A673 (cell line): ENCODE measurements around the gene DNAI2.

Source experiments
- EZH2 ChIP-seq: fragments of 200-600 bp; sonication (generic); IDR thresholded peaks from 2 replicates; pipeline ENCODE4 v1.6.1; 2017; ENCODE audit warnings: borderline replicate concordance, low read depth, mild to moderate bottlenecking, mixed read lengths, antibody characterized with exemption, low read length; ENCODE audit not compliant: poor library complexity, severe bottlenecking
- TF ChIP-seq, protein P1 (sequence below): fragments of 300-800, 200-600 bp; sonication (generic); conservative IDR thresholded peaks from 2 replicates; pipeline ENCODE4 v1.5.1; 2017; ENCODE audit warnings: low read depth, mild to moderate bottlenecking, antibody characterized with exemption, low read length, moderate library complexity, mixed read lengths

DNA sequence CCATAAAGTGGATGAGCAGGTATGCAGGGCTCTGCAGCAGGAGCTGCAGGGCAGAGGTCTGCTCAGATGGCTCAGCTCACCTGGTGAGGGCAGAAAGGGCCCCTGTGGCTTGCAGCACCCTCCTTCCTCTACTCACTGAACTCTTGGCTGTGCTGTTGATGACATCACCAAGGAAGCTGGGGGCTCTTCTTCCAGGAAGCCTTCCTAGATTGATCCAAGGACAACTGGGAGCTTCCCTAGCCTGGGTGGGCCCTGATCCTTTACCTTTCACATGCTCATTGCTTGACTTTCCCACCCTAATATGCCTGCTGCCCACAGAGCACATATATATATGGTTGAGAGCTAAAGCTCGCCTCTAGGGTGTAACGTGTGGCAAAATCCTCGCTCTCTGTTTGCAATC lies 54.5 kb downstream of the DNAI2 start:
- TF ChIP-seq, protein P1, sequence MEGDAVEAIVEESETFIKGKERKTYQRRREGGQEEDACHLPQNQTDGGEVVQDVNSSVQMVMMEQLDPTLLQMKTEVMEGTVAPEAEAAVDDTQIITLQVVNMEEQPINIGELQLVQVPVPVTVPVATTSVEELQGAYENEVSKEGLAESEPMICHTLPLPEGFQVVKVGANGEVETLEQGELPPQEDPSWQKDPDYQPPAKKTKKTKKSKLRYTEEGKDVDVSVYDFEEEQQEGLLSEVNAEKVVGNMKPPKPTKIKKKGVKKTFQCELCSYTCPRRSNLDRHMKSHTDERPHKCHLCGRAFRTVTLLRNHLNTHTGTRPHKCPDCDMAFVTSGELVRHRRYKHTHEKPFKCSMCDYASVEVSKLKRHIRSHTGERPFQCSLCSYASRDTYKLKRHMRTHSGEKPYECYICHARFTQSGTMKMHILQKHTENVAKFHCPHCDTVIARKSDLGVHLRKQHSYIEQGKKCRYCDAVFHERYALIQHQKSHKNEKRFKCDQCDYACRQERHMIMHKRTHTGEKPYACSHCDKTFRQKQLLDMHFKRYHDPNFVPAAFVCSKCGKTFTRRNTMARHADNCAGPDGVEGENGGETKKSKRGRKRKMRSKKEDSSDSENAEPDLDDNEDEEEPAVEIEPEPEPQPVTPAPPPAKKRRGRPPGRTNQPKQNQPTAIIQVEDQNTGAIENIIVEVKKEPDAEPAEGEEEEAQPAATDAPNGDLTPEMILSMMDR: no peak
- TF ChIP-seq EZH2: no peak
